NT2/D1 (cell line): ENCODE measurements around the gene DNAJC10.

ENCODE experiments used
- SUZ12 ChIP-seq: IDR thresholded peaks from 2 replicates; pipeline ENCODE4 v1.6.1; 2011; ENCODE audit not compliant: insufficient read length, insufficient read depth; ENCODE audit errors: extremely low read depth
- ZNF274 ChIP-seq: IDR thresholded peaks from 2 replicates; pipeline ENCODE4 v1.6.1; 2011; ENCODE audit warnings: mild to moderate bottlenecking, low read depth, low read length

DNA sequence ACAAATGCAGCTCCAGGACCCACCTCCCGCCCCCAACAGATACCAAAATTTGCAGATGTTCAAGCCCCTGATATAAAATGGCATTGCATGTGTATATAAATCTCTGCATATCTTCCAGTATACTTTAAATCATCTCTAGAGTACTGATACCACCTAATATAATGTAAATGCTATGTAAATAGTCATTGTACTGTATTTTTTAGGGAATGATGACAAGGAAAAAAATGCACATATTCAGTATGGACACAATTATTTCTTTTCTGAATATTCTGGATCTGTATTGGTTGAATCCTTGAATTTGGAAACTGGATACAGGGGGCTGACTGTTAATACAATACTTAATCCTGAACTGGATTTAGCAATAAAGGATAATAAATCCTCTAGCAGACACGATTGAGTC is 82.7 kb downstream of the DNAJC10 start:
- no peak for TF ChIP-seq ZNF274
- no peak for TF ChIP-seq SUZ12
